ENCODE measurements around the gene LRRC36. TPM values are rescaled to one million over a fixed set of nuclear protein-coding genes. Genes with fewer than 3 reads are reported as not detected.

LRRC36 gene
- total and polyA plus RNA-seq, 2 experiments from 2014 or later: 1.2 TPM; not detected in 1

DNA sequence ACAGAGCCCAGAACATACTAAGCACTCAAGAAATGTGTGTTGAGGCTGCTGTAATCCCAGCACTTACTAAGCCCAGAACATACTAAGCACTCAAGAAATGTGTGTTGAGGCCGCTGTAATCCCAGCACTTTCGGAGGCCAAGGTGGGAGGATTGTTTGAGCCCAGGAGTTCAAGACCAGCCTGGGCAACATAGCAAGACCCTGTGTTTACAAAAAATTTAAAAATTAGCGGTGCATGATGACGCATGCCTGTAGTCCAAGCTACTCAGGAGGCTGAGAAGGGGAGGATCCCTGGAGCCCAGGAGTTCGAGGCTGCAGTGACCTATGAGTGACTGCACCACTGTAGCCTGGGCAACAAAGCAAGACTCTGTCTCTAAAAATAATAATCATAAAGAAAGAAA is 96.4 kb downstream of the LRRC36 start (continued):
- TF ChIP-seq ZNF462 (CRISPR knock-in tag; IDR thresholded peaks at IDR 0.05) (no peak), CREB1 (CRISPR knock-in tag; IDR thresholded peaks at IDR 0.05; ENCODE audit: low read depth) (no peak), EZH2phosphoT487 (IDR thresholded peaks at IDR 0.05; ENCODE audit: unreplicated experiment) (no peak), EZH2 (IDR thresholded peaks at IDR 0.05; ENCODE audit: low read depth, unreplicated experiment) (no peak), JUNB (IDR thresholded peaks at IDR 0.05; ENCODE audit: unreplicated experiment) (no peak), POLR2AphosphoS5 (IDR thresholded peaks at IDR 0.05; ENCODE audit: low read depth) (no peak)
- TF ChIP-seq, protein P1, sequence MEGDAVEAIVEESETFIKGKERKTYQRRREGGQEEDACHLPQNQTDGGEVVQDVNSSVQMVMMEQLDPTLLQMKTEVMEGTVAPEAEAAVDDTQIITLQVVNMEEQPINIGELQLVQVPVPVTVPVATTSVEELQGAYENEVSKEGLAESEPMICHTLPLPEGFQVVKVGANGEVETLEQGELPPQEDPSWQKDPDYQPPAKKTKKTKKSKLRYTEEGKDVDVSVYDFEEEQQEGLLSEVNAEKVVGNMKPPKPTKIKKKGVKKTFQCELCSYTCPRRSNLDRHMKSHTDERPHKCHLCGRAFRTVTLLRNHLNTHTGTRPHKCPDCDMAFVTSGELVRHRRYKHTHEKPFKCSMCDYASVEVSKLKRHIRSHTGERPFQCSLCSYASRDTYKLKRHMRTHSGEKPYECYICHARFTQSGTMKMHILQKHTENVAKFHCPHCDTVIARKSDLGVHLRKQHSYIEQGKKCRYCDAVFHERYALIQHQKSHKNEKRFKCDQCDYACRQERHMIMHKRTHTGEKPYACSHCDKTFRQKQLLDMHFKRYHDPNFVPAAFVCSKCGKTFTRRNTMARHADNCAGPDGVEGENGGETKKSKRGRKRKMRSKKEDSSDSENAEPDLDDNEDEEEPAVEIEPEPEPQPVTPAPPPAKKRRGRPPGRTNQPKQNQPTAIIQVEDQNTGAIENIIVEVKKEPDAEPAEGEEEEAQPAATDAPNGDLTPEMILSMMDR (conservative IDR thresholded peaks at IDR 0.05; ENCODE audit: low read depth in 2 of 2): no peak
- TF ChIP-seq, protein P2, sequence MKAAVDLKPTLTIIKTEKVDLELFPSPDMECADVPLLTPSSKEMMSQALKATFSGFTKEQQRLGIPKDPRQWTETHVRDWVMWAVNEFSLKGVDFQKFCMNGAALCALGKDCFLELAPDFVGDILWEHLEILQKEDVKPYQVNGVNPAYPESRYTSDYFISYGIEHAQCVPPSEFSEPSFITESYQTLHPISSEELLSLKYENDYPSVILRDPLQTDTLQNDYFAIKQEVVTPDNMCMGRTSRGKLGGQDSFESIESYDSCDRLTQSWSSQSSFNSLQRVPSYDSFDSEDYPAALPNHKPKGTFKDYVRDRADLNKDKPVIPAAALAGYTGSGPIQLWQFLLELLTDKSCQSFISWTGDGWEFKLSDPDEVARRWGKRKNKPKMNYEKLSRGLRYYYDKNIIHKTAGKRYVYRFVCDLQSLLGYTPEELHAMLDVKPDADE (IDR thresholded peaks at IDR 0.05): no peak
